Neural cell (in vitro differentiated cells): ENCODE data around the gene DMXL2.

Experiments
- CTCF ChIP-seq: fragments of 450-650 bp; IDR thresholded peaks from 2 replicates; pipeline ENCODE4 v1.5.1; 2014; ENCODE audit warnings: antibody characterized with exemption, mild to moderate bottlenecking, moderate library complexity; ENCODE audit not compliant: poor library complexity, severe bottlenecking
- EP300 ChIP-seq: fragments of 450-650 bp; conservative IDR thresholded peaks from 2 replicates; pipeline ENCODE4 v1.6.1; 2014; ENCODE audit warnings: antibody characterized with exemption, mild to moderate bottlenecking, moderate library complexity; ENCODE audit not compliant: poor library complexity, severe bottlenecking
- EZH2 ChIP-seq: fragments of 200-600, 300-800 bp; shearing (Covaris generic), sonication (generic); IDR thresholded peaks from 2 replicates; pipeline ENCODE4 v1.6.1; 2014; ENCODE audit warnings: antibody characterized with exemption, low read length, borderline replicate concordance, mild to moderate bottlenecking; ENCODE audit not compliant: insufficient read depth, poor library complexity, severe bottlenecking
- MXI1 ChIP-seq: fragments of 450-650 bp; conservative IDR thresholded peaks from 2 replicates; pipeline ENCODE4 v1.6.1; 2014; ENCODE audit warnings: antibody characterized with exemption, mild to moderate bottlenecking; ENCODE audit not compliant: poor library complexity, severe bottlenecking
- POLR2AphosphoS5 ChIP-seq: IDR thresholded peaks from 2 replicates; pipeline ENCODE4 v1.6.1; 2012
- RAD21 ChIP-seq: fragments of 450-650 bp; conservative IDR thresholded peaks from 2 replicates; pipeline ENCODE4 v1.6.1; 2014; ENCODE audit warnings: antibody characterized with exemption, mild to moderate bottlenecking, moderate library complexity

- TF ChIP-seq EP300, result no peak
- TF ChIP-seq CTCF, result no peak
- TF ChIP-seq EZH2, result no peak
- no peak for TF ChIP-seq POLR2AphosphoS5
- TF ChIP-seq MXI1, result no peak
- TF ChIP-seq RAD21, result no peak
Measured at GRCh38 chr15:51503003-51503402, 119.6 kb downstream of the DMXL2 start.
